ENCODE data around the gene FUT2.
"Not testable (repeated sequence)": the region's sequence is repeated elsewhere in the genome, so short reads cannot be mapped to it uniquely, and the experiment has no call there.

FUT2 gene

GRCh38 chr19:48683349-48683748 is 12.4 kb upstream of the FUT2 start:
- H3K27ac ChIP-seq, result no peak overlapping the region
- H3K36me3 ChIP-seq (ENCODE audit: insufficient read depth, low read length), result no peaks in the 10 kb centered on the region
- no peaks in the 10 kb centered on the region for H3K9me3 ChIP-seq (ENCODE audit: low read depth, low read length)
- TF ChIP-seq FOXP2 (optimal IDR thresholded peaks at IDR 0.05; ENCODE audit: control extremely low read depth, extremely low read length, insufficient read depth) (no peak), POLR2AphosphoS5 (IDR thresholded peaks at IDR 0.05; ENCODE audit: borderline replicate concordance, low read depth, low read length) (no peak), EZH2 (IDR thresholded peaks at IDR 0.05) (no peak)
- no peak overlapping the region for H3K9ac ChIP-seq (ENCODE audit: insufficient read length)
- no peak for DNase-seq (ENCODE audit: low read depth, low spot score)
- H3K4me3 ChIP-seq, result no peak overlapping the region

- Histone ChIP-seq H3K9me3 (ENCODE audit: low read depth, low read length) (no peaks in the 10 kb centered on the region), H3K27ac (no peak overlapping the region), H3K36me3 (ENCODE audit: insufficient read depth, low read length) (no peaks in the 10 kb centered on the region), H3K9ac (ENCODE audit: insufficient read length) (no peak overlapping the region), H3K4me3 (no peak overlapping the region)
- no peak for DNase-seq (ENCODE audit: low read depth, low spot score)
- no peak for TF ChIP-seq FOXP2 (optimal IDR thresholded peaks at IDR 0.05; ENCODE audit: control extremely low read depth, extremely low read length, insufficient read depth)
These were observed 10.2 kb upstream of the FUT2 start for GRCh38 chr19:48685583-48685982.

DNA sequence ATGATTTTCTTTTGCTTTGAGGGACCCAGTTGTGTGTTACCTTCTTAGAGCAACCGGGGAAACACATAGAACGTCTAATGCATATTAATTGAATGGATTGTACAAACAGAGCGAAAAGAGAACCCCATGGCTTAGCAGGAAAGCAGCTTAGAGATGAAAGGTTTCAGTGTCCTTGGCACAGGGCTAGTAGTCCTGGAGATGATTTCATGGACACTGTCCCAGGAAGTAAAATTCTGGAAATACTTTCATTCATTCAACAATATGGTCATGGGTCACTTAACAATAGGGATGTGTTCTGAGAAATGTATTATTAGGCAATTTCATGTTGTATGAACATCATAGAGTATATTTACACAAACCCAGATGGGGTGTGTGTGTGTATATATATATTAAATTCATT is 9.7 kb upstream of the FUT2 start:
- TF ChIP-seq EZH2 (IDR thresholded peaks at IDR 0.05) (no peak), POLR2AphosphoS5 (IDR thresholded peaks at IDR 0.05; ENCODE audit: borderline replicate concordance, low read depth, low read length) (no peak), FOXP2 (optimal IDR thresholded peaks at IDR 0.05; ENCODE audit: control extremely low read depth, extremely low read length, insufficient read depth) (no peak)

GRCh38 chr19:48686637-48687036 is 9.1 kb upstream of the FUT2 start:
- not testable (repeated sequence) for H3K9me3 ChIP-seq (ENCODE audit: low read depth, low read length); H3K27ac ChIP-seq; H3K4me3 ChIP-seq; H3K9ac ChIP-seq (ENCODE audit: insufficient read length); H3K36me3 ChIP-seq (ENCODE audit: insufficient read depth, low read length); DNase-seq (ENCODE audit: low read depth, low spot score)

More for the DNA sequence above, 9.7 kb upstream of the FUT2 start:
- Histone ChIP-seq H3K27ac (no peak overlapping the region), H3K36me3 (ENCODE audit: insufficient read depth, low read length) (no peaks in the 10 kb centered on the region), H3K4me3 (no peak overlapping the region), H3K9me3 (ENCODE audit: low read depth, low read length) (no peaks in the 10 kb centered on the region), H3K9ac (ENCODE audit: insufficient read length) (no peak overlapping the region)
- no peak for DNase-seq (ENCODE audit: low read depth, low spot score)

- DNase-seq (ENCODE audit: low read depth, low spot score), result no peak
- no peak for TF ChIP-seq FOXP2 (optimal IDR thresholded peaks at IDR 0.05; ENCODE audit: control extremely low read depth, extremely low read length, insufficient read depth)
- Histone ChIP-seq H3K36me3 (ENCODE audit: insufficient read depth, low read length) (no peaks in the 10 kb centered on the region), H3K9ac (ENCODE audit: insufficient read length) (no peak overlapping the region), H3K27ac (no peak overlapping the region), H3K4me3 (no peak overlapping the region), H3K9me3 (ENCODE audit: low read depth, low read length) (no peaks in the 10 kb centered on the region)
These were observed 8.0 kb upstream of the FUT2 start for GRCh38 chr19:48687776-48688175.

GRCh38 chr19:48689449-48689848 is 6.3 kb upstream of the FUT2 start:
- H3K27ac ChIP-seq, result peak overlapping the region; percentile 56; the same call in 1 of the 2 replicates
- no peak overlapping the region for H3K4me3 ChIP-seq
- no peaks in the 10 kb centered on the region for H3K36me3 ChIP-seq (ENCODE audit: insufficient read depth, low read length)
- no peaks in the 10 kb centered on the region for H3K9me3 ChIP-seq (ENCODE audit: low read depth, low read length)
- H3K9ac ChIP-seq (ENCODE audit: insufficient read length), result no peak overlapping the region
- TF ChIP-seq POLR2AphosphoS5 (IDR thresholded peaks at IDR 0.05; ENCODE audit: borderline replicate concordance, low read depth, low read length) (no peak), EZH2 (IDR thresholded peaks at IDR 0.05) (no peak), FOXP2 (optimal IDR thresholded peaks at IDR 0.05; ENCODE audit: control extremely low read depth, extremely low read length, insufficient read depth) (no peak)
- no peak for DNase-seq (ENCODE audit: low read depth, low spot score)

DNA sequence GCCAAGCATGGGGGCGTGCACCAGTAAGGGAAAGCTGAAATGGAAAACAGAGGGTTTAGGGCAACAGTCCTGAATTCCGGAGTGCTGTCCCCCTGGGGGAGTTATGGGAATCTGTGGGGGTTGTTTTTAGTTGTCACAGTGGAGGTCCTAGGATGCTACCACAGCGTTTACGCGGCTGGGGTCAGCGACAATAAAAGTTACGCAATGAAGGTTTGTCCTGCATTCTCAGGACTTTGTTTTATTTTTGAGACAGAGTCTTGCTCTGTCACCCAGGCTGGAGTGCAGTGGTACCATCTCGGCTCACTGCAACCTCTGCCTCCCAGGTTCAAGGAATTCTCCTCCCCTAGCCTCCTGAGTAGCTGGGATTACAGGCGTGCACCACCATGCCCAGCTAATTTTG is 2.1 kb upstream of the FUT2 start:
- H3K9me3 ChIP-seq (ENCODE audit: low read depth, low read length); H3K4me3 ChIP-seq; DNase-seq (ENCODE audit: low read depth, low spot score); H3K36me3 ChIP-seq (ENCODE audit: insufficient read depth, low read length); H3K9ac ChIP-seq (ENCODE audit: insufficient read length); H3K27ac ChIP-seq: not testable (repeated sequence)

DNA sequence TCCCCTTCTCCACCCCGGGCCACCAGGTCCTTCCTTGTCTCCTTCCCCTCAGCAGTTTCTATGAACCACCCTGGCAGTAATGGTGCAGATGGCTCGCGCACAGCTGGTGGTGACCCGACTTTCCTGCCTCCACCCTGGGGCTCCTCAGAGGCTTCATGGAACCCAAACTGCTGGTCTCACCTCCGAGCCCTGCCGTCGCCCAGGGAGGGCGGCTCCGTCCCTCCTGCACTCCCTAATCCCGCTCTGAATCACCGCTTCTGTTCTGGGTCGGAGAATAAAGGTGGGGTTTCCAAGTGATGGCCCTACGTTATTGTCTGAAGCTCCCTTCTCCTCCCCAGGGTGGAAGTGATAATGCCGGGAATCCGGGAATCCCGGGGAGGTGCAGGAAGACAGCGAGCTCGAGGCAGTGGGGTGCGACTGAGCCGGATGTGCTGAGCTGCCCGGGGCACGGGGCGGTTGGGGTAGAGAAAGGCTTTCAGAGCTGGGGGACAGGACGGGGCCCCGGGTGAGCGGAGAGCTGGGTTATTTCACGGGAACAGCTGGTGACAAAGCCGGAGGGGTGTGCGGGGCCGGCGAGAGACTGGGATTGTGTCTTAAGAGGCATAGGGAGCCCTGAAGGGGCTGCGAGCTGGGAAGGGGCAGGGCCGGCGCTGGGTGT is 711 bp downstream of the FUT2 start:
- Histone ChIP-seq H3K36me3 (ENCODE audit: insufficient read depth, low read length) (no peaks in the 10 kb centered on the region), H3K27ac (no peak overlapping the region), H3K9me3 (ENCODE audit: low read depth, low read length) (no peaks in the 10 kb centered on the region), H3K9ac (ENCODE audit: insufficient read length) (no peak overlapping the region), H3K4me3 (no peak overlapping the region)
- no peak for DNase-seq (ENCODE audit: low read depth, low spot score)
- TF ChIP-seq EZH2 (IDR thresholded peaks at IDR 0.05) (no peak), POLR2AphosphoS5 (IDR thresholded peaks at IDR 0.05; ENCODE audit: borderline replicate concordance, low read depth, low read length) (0 out of 2 replicates have a peak, but pooled peaks have one; percentile 13)

DNA sequence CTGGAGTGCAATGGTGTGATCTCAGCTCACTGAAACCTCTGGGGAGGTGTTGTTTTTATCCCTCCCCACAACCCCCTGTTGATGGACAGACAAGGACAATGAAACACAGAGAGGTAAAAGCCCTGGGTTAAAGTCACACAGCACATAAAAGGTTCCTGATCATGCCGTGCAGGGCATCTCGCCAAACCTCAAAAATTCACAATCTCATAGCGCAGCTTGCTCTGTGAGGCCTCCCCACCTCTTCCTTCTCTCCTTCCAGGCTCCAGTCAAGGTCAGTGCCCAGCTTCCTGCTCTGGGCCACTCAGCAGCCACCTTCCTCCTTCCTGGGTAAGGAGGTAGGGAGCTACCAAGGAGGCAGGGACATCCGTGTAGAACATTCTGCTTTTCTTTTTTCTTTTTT is 2.3 kb downstream of the FUT2 start:
- no peak overlapping the region for H3K9ac ChIP-seq (ENCODE audit: insufficient read length)
- H3K36me3 ChIP-seq (ENCODE audit: insufficient read depth, low read length), result no peaks in the 10 kb centered on the region
- peak; percentile 22 for DNase-seq (ENCODE audit: low read depth, low spot score)
- TF ChIP-seq POLR2AphosphoS5 (IDR thresholded peaks at IDR 0.05; ENCODE audit: borderline replicate concordance, low read depth, low read length) (no peak), FOXP2 (optimal IDR thresholded peaks at IDR 0.05; ENCODE audit: control extremely low read depth, extremely low read length, insufficient read depth) (no peak), EZH2 (IDR thresholded peaks at IDR 0.05) (no peak)
- H3K27ac ChIP-seq, result peak overlapping the region; percentile 71; the same call in 1 of the 2 replicates
- 0 out of 2 replicates have a peak overlapping the region, but pooled peaks have one; percentile 42 for H3K4me3 ChIP-seq
- no peaks in the 10 kb centered on the region for H3K9me3 ChIP-seq (ENCODE audit: low read depth, low read length)

All from SK-N-MC (cell line).